Endothelial cell of umbilical vein (primary cell): Measurements from ENCODE around the gene SCAMP1. TPM values are rescaled to one million over a fixed set of nuclear protein-coding genes. Genes with fewer than 3 reads are reported as not detected.

Source experiments
- BruUV-seq: library from RNA; stranded (reverse); fragments of 400-500 nt; replicated peaks from 2 replicates; lab custom pipeline; 2021; lab: Mats Ljungman, UMichigan
- CTCF ChIA-PET: fragments of 300-600, 350-600 bp; sonication (Branson Sonifier 250); formaldehyde crosslinking; loops from one replicate; lab custom pipeline; 2021; ENCODE audit warnings: antibody characterized with exemption, inconsistent platforms; lab: Charles Lee
- POLR2A ChIA-PET: fragments of 300-600, 350-600 bp; sonication (Branson Sonifier 250); formaldehyde crosslinking; loops from one replicate; lab custom pipeline; 2021; ENCODE audit warnings: antibody characterized with exemption, inconsistent platforms; lab: Charles Lee
- DNase-seq: peaks from one replicate; pipeline ENCODE4 v3.0.0-alpha.2; 2011; ENCODE audit warnings: low read depth, low spot score
- FAIRE-seq: peaks from 2 replicates; lab custom pipeline; 2011; peaks lifted over from hg19 to GRCh38; lab: Jason Lieb, UNC
- H2AFZ ChIP-seq: 2 replicates; pipeline ENCODE4 v1.6.0; 2012; ENCODE audit warnings: low read depth, low read length, control low read depth, inconsistent platforms
- H3K27ac ChIP-seq: 2 replicates; pipeline ENCODE4 v1.5.1; 2011; ENCODE audit warnings: low read depth, mild to moderate bottlenecking, control low read depth, low read length, moderate library complexity; ENCODE audit not compliant: insufficient read depth
- H3K27me3 ChIP-seq, 2 experiments: 2 replicates each; pipeline versions ENCODE4 v1.6.0 to v1.6.1; 2011; ENCODE audit warnings: low read length in 2 of 2, mixed read lengths in 1 of 2; ENCODE audit not compliant: control insufficient read depth in 2 of 2, insufficient read depth in 2 of 2
- H3K36me3 ChIP-seq, 2 experiments: 2 replicates in 1 of 2; 3 replicates in 1 of 2; pipeline ENCODE4 v1.5.1; 2011; ENCODE audit warnings: low read length in 2 of 2, mild to moderate bottlenecking in 1 of 2, moderate library complexity in 1 of 2; ENCODE audit not compliant: control insufficient read depth in 2 of 2, insufficient read depth in 2 of 2; ENCODE audit errors: extremely low read depth in 1 of 2
- H3K4me1 ChIP-seq: 3 replicates; pipeline ENCODE4 v1.5.1; 2011; ENCODE audit warnings: mild to moderate bottlenecking, low read length; ENCODE audit not compliant: control insufficient read depth, insufficient read depth; ENCODE audit errors: extremely low read depth
- H3K4me2 ChIP-seq: 2 replicates; pipeline ENCODE4 v1.6.1; 2011; ENCODE audit warnings: low read length, control low read depth, mixed read lengths; ENCODE audit not compliant: insufficient read depth
- H3K4me3 ChIP-seq, 3 experiments: fragments of 200-600 bp in 1 of 3; sonication (generic), shearing (Covaris generic) in 1 of 3; replicated peaks in 1 of 3; 2 replicates each; pipeline ENCODE4 v1.5.1; 2011 to 2016; ENCODE audit warnings: control low read depth in 3 of 3, low read length in 3 of 3, mild to moderate bottlenecking in 2 of 3, inconsistent platforms in 1 of 3, low read depth in 1 of 3, moderate library complexity in 1 of 3; ENCODE audit not compliant: insufficient read depth in 1 of 3
- H3K79me2 ChIP-seq: 2 replicates; pipeline ENCODE4 v1.6.0; 2012; ENCODE audit warnings: low read length, inconsistent platforms; ENCODE audit not compliant: control insufficient read depth, insufficient read depth
- H3K9ac ChIP-seq: replicated peaks from 2 replicates; pipeline ENCODE3; 2011; ENCODE audit warnings: low read length, control low read depth; ENCODE audit not compliant: insufficient read depth; ENCODE audit errors: extremely low read depth
- H3K9me1 ChIP-seq: replicated peaks from 3 replicates; pipeline ENCODE4 v1.6.0; 2011; ENCODE audit warnings: mild to moderate bottlenecking, low read length; ENCODE audit not compliant: control insufficient read depth, insufficient read depth; ENCODE audit errors: extremely low read depth
- H3K9me3 ChIP-seq: replicated peaks from 2 replicates; pipeline ENCODE4 v1.5.1; 2012; ENCODE audit warnings: low read length, inconsistent platforms; ENCODE audit not compliant: control insufficient read depth, insufficient read depth
- H4K20me1 ChIP-seq: replicated peaks from 2 replicates; pipeline ENCODE3; 2011; ENCODE audit warnings: mild to moderate bottlenecking, low read length; ENCODE audit not compliant: control insufficient read depth, insufficient read depth; ENCODE audit errors: extremely low read depth
- FOS ChIP-seq: IDR thresholded peaks from 2 replicates; pipeline ENCODE4 v1.6.1; 2011; ENCODE audit warnings: mild to moderate bottlenecking, low read length, moderate library complexity, borderline replicate concordance; ENCODE audit not compliant: insufficient read depth
- GATA2 ChIP-seq: IDR thresholded peaks from 2 replicates; pipeline ENCODE4 v1.7.0; 2011; ENCODE audit warnings: low read depth, mild to moderate bottlenecking, moderate library complexity, mixed read lengths, low read length; ENCODE audit not compliant: insufficient read length, insufficient read depth
- JUN ChIP-seq: IDR thresholded peaks from 2 replicates; pipeline ENCODE4 v1.6.1; 2011; ENCODE audit warnings: borderline replicate concordance, low read depth; ENCODE audit not compliant: insufficient read length, insufficient read depth
- MYC ChIP-seq: IDR thresholded peaks from one replicate; pipeline ENCODE4 v1.6.1; 2011; ENCODE audit warnings: mild to moderate bottlenecking, low read depth, low read length
- POLR2A ChIP-seq: IDR thresholded peaks from 2 replicates; pipeline ENCODE4 v1.6.1; 2012; ENCODE audit warnings: low read depth, mild to moderate bottlenecking, control low read depth, low read length
- dilution Hi-C: fragments of 300-500 bp; cut with MboI; formaldehyde crosslinking; loops from one replicate; pipeline ENCODE4 v1.15.0; 2019; ENCODE audit warnings: low sequenced_read_pairs; ENCODE audit not compliant: extremely low pct_ligation_motif_present
- intact Hi-C: fragments of 100-400 bp; cut with micrococcal nuclease; formaldehyde crosslinking; loops from one replicate; pipeline ENCODE4 v1.10.0; 2022
- polyA plus RNA-seq, 4 experiments: library from polyadenylated mRNA; depleted of rRNA in 3 of 4; stranded (reverse) in 3 of 4; unstranded in 1 of 4; fragments of >200 nt; gene quantifications; 2 replicates each; pipeline versions ENCODE4 v1.2.1 to v1.2.3, GENCODE V29; 2011 to 2012; ENCODE audit warnings: missing spikeins in 1 of 4
- total RNA-seq: library from RNA; stranded (reverse); gene quantifications from 2 replicates; pipeline ENCODE4 v1.2.3, GENCODE V29; 2021
- TF ChIP-seq, protein P1 (sequence below): IDR thresholded peaks from 2 replicates; pipeline ENCODE4 v1.6.1; 2011; ENCODE audit not compliant: insufficient read depth, insufficient read length

Gene SCAMP1
- total and polyA plus RNA-seq, 2 donors (not counting 3 experiments of a cell fraction or from before 2014, with no cell fraction given) = 13.7 to 29.0 TPM

GRCh38 chr5:78326930-78327329 is 33.5 kb upstream of the SCAMP1 start:
- no peak overlapping the region for H3K9ac ChIP-seq
- FAIRE-seq = no peak
- H3K4me2 ChIP-seq = no peak overlapping the region
- no peak for DNase-seq
- peaks cover 0 to 4% of the 10 kb centered on the region in 2 experiments for H3K27me3 ChIP-seq
- H2AFZ ChIP-seq = no peak overlapping the region
- no peak for TF ChIP-seq JUN
- TF ChIP-seq POLR2A = no peak
- no peak for TF ChIP-seq MYC
- TF ChIP-seq GATA2 = no peak
- no TSS peak for BruUV-seq
- H3K79me2 ChIP-seq = no peaks in the 10 kb centered on the region
- H4K20me1 ChIP-seq = no peaks in the 10 kb centered on the region
- H3K9me1 ChIP-seq = no peaks in the 10 kb centered on the region
- intact Hi-C loops = loop anchor here (10.0 kb wide), 1 partner anchor 628 kb away; no protein-coding TSS in a partner anchor
- ChIA-PET POLR2A (no interaction called here), CTCF (no interaction called here)
- H3K4me1 ChIP-seq = no peaks in the 10 kb centered on the region
- H3K4me3 ChIP-seq = no peak overlapping the region
- no peak overlapping the region for H3K27ac ChIP-seq
- H3K36me3 ChIP-seq = no peaks in the 10 kb centered on the region
- dilution Hi-C loops = no loop called here
- no peaks in the 10 kb centered on the region for H3K9me3 ChIP-seq

- Histone ChIP-seq H3K9ac (no peak overlapping the region), H4K20me1 (no peaks in the 10 kb centered on the region), H3K27ac (no peak overlapping the region), H3K27me3 (peaks cover 0 to 4% of the 10 kb centered on the region in 2 experiments), H3K79me2 (no peaks in the 10 kb centered on the region), H3K4me1 (no peaks in the 10 kb centered on the region), H3K4me3 (no peak overlapping the region), H3K9me1 (no peaks in the 10 kb centered on the region), H3K36me3 (no peaks in the 10 kb centered on the region), H3K4me2 (no peak overlapping the region), H3K9me3 (no peaks in the 10 kb centered on the region), H2AFZ (no peak overlapping the region)
- no peak for DNase-seq
- dilution Hi-C loops (no loop called here), intact Hi-C loops (loop anchor here (10.0 kb wide), 1 partner anchor 627 kb away; no protein-coding TSS in a partner anchor)
- ChIA-PET CTCF (no interaction called here), POLR2A (no interaction called here)
- no TSS peak for BruUV-seq
- FAIRE-seq = no peak
- TF ChIP-seq, protein P1, sequence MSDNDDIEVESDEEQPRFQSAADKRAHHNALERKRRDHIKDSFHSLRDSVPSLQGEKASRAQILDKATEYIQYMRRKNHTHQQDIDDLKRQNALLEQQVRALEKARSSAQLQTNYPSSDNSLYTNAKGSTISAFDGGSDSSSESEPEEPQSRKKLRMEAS = no peak
- TF ChIP-seq FOS = no peak
- no peak for TF ChIP-seq JUN
These were observed 32.5 kb upstream of the SCAMP1 start for GRCh38 chr5:78327761-78328510.
